Activated gamma-delta T cell treated with anti-CD3 and anti-CD28 coated beads, Interleukin-2, amount 50 U/mL, for 16 hours (primary cell): Measurements from ENCODE around the gene CCR4.
"Not testable (repeated sequence)": the region's sequence is repeated elsewhere in the genome, so short reads cannot be mapped to it uniquely, and the experiment has no call there.

ENCODE experiments used
- DNase-seq: peaks from one replicate; pipeline ENCODE4 v3.0.0-alpha.2; 2020; ENCODE audit warnings: low read depth

CCR4 gene

GRCh38 chr3:32951410-32951811, at the start of gene CCR4:
TSS of gene CCR4 (plus strand) at chr3:32951644. CDS start at chr3:32953423, 1,779 bp downstream.
- DNase-seq: no peak

DNA sequence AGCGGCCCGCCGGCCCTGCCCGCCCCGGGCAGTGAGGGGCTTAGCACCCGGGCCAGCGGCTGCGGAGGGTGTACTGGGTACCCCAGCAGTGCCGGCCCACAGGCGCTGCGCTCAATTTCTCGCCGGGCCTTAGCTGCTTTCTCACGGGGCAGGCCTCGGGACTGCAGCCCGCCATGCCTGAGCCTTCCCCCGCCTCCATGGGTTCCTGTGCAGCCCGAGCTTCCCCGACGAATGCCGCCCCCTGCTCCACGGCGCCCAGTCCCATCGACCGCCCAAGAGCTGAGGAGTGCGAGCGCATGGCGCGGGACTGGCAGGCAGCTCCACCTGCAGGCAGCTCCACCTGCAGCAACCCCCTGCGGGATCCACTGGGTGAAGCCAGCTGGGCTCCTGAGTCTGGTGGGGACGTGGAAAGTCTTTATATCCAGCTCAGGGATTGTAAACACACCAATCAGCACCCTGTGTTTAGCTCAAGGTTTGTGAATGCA, 48.5 kb upstream of the CCR4 start:
- DNase-seq: not testable (repeated sequence)

- no peak for DNase-seq
Measured at GRCh38 chr3:32903953-32904352, 47.5 kb upstream of the CCR4 start.

DNA sequence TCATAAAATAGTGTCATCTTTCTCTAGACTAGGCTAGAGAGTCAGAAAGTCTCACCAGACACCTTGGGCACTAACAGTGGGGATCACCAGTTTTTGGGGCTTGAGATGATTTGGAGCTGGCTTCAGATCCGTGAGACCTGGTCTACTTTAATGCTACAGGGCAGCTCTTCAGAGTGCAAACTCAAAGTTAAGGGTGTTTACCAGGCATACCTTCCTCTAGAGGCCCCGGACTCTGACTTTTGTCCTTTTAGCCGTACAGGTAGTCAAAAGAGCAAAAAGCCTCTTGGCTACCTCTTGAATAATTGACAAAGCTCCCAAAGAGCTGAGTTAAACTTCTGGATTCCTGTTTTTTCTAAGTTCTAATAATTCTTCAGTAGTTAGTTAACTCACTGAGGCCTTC, 41.4 kb upstream of the CCR4 start:
- DNase-seq: no peak

GRCh38 chr3:32910954-32911353, 40.5 kb upstream of the CCR4 start:
- no peak for DNase-seq

DNA sequence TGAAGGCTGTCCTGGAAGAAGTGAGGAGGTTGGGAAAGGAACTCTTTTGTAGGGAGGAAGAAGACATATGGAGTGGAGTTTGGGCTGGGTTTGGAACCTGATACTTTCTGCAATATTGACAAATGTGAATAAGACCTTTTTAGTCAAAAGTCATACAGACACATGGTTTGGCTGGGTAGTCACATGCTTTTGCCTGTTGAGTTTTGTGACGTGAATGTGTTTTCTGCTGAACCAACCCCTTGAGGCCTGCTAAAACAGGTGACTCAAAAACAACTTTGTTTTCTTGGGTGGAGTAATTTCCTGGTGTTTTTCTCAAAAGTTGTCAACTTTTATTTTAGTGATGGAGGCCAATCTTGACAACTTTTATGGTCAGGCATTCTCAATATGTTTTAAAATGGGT, 39.4 kb upstream of the CCR4 start:
- no peak for DNase-seq

GRCh38 chr3:32913790-32914446, 37.5 kb upstream of the CCR4 start:
- DNase-seq: no peak

- DNase-seq: no peak
Measured at GRCh38 chr3:32919920-32920319, 31.5 kb upstream of the CCR4 start.

- DNase-seq: no peak
Measured at GRCh38 chr3:32922078-32922477, 29.4 kb upstream of the CCR4 start.

- DNase-seq: no peak
Measured at GRCh38 chr3:32930161-32930560, 21.3 kb upstream of the CCR4 start.

DNA sequence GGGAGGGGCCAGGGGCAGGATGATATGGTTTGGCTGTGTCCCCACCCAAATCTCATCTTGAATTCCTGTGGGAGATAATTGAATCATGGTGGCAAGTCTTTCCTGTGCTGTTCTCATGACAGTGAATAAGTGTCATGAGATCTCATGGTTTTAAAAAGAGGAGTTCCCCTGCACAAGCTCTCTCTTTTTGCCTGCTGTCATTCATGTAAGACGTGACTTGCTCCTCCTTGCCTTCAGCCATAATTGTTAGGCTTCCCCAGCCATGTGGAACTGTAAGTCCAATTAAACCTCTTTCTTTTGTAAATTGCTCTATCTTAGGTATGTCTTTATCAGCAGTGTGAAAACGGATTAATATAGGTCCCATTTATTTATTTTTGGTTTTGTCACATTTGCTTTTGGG, 20.2 kb upstream of the CCR4 start:
- not testable (repeated sequence) for DNase-seq

GRCh38 chr3:32934150-32934742, 17.2 kb upstream of the CCR4 start:
- no peak for DNase-seq

DNA sequence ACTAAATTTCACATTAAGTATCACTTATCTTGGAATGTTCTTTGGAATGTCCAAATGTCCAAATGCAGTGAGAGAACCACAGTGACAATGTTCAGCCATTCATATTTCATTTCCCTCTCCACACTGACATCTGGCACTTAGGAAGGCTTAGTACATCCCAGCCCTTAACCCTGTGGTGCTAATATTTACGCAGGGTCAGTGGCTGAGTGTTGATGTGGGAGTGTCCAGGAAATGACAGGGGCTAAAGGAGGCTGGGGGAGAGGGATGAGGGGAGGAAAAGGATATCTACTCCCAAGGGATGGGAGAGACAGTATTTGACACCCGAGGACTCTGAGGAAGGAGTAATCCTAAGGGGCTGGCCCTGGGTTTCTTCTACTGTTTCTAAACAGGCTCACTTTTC, 14.1 kb upstream of the CCR4 start:
- no peak for DNase-seq

- DNase-seq: not testable (repeated sequence)
Measured at GRCh38 chr3:32939531-32940284, 11.7 kb upstream of the CCR4 start.

GRCh38 chr3:32940726-32941125, 10.7 kb upstream of the CCR4 start:
- no peak for DNase-seq

GRCh38 chr3:32945136-32945535, 6.3 kb upstream of the CCR4 start:
- no peak for DNase-seq

DNA sequence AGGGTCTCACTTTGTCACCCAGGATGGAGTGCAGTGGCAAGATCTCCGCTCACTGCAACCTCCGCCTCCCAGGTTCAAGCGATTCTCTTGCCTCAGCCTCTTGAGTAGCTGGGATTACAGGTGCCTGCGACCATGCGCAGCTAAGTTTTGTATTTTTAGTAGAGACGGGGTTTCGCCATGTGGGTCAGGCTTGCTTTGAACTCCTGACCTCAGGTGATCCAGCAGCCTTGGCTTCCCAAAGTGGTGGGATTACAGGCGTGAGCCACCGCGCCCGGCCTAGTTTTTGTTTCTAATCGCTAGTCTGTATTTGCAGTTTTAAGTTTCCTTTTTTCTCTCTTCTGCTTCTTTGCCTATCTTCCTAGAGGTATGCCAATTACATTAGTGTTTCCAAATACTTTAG, 5.8 kb upstream of the CCR4 start:
- not testable (repeated sequence) for DNase-seq

DNA sequence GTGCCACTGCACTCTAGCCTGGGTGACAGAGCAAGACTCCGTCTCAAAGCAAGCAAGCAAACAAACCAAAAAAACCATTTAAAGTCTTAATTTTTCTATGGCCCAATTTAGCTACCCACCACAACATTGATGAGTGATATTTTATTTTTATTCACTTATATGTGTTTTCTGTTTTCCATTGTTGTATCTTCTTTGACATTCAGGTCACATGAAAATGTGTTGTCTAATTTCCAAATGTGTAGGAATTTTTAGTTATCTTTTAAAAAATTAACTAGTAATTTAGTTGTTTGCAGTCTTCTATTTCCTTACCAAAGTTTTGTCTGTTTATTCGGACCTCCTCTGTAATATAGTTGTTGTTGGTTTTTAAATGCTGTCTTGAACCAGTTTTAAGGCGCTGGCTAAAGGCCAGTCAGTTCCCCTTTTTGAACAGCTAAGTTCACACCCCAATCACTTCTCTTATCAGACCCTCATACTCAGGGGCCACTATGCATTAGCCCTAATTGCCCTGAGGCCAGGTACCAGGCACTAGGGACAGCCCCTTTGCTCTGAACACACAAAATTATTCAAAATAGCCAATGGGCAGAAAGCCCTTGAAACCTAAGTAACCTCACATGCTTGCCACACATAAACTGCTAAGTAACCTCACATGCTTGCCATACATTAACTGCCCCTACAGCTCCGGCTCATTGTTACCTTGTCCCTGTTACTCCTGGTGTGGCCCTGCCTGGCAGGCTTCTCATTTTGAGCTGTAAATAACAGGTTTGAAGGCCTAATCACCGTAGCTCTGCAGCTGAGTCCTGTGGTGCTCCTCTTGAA, 4.3 kb upstream of the CCR4 start:
- no peak for DNase-seq

DNA sequence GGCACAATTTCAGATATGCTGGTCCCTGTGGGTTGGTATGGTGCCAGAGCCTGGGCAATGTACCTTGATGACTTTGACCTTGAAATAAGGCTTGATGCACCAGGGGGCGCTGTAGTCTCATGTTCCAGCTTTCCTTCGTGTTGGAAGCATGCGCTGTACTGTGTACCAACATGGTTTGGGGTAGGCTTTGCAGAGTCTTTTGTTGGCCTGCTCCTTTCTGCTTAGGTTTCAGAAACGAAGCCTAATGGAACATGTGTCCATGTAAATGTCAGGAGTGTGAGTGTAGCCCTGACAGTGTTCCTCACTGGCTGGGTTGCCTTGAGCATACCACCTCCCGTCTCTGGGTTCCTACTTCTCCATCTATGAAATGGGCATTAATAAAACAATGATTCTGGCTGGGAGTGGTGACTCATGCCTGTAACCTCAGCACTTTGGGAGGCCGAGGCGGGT, 3.6 kb upstream of the CCR4 start:
- peak; percentile 88 for DNase-seq

DNA sequence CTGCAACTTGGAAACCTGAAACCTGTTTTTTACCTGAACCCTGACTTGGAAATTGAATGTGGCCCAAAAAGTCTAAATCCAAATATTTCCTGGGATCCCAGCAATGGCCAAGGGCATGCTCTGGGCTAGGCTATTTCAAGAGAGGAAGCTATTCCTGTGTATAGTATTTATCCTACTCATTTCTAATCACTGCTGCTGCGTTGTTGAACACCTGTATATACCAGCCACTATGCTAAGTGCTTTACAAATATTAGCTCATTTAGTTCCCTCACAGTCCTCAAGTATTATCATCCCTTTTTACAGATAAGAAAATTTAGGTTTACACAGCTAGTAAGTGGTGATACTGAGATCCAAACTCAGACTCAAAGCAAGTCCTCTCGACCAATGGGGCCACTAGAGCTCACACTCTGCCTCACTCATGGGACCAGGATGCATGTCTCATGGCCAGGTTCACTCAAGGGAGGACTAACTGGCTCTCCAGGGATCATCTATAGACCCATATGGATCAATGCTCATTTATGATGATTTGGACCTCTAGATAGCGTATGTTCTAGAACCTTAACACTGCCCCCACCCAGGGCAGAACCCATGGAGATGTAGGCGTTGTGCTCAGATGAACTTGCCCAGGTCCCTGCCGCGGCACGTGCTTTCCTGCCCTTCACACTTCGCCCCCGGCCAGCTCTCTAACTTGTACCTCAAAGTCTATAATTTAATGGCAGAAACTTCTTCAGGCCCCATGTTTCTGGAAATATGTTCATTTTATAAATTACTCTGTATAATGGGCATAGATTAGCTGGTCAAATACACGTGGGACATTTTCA, 2.6 kb upstream of the CCR4 start:
- DNase-seq: no peak

DNA sequence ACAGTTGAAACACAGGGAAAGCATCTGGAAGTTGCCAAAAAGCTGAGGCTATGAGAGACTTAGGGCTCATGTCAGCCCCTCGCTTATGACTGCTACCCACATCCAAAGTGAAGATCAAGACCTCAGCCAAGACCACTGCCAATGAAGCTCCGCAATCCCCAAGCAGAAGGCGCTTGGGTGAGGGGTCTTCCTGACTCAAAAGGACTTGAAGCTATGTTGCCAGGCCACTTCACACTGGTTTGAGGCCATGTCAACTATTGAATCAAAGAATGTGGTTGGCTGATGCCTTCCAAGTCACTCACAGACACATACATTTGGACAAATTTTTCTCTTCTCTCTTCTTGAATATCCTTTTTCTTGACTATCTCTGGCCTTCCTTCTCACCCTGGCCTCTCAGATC, 928 bp upstream of the CCR4 start:
- no peak for DNase-seq
